HepG2 (cell line): ENCODE results near the gene SP3. TPM values are rescaled to one million over a fixed set of nuclear protein-coding genes. Genes with fewer than 3 reads are reported as not detected.

Experiments used
- CENPX ChIP-seq: sonication (generic); formaldehyde crosslinking; IDR thresholded peaks from 2 replicates; pipeline ENCODE4 v1.9.0; 2021; ENCODE audit warnings: mild to moderate bottlenecking, missing genetic modification reagents, moderate library complexity
- DNMT1 ChIP-seq: sonication (generic); formaldehyde crosslinking; IDR thresholded peaks from 2 replicates; pipeline ENCODE4 v1.5.1; 2020; ENCODE audit warnings: mild to moderate bottlenecking, missing genetic modification reagents
- E2F5 ChIP-seq: sonication (generic); formaldehyde crosslinking; conservative IDR thresholded peaks from 2 replicates; pipeline ENCODE4 v1.4.0; 2020; ENCODE audit warnings: missing genetic modification reagents
- KMT2B ChIP-seq: IDR thresholded peaks from 2 replicates; pipeline ENCODE4 v1.6.1; 2016; ENCODE audit warnings: missing genetic modification reagents, missing compliant biosample characterization
- LCORL ChIP-seq, 2 experiments: fragments of 450-650 bp in 1 of 2; sonication (generic) in 1 of 2; formaldehyde crosslinking in 1 of 2; IDR thresholded peaks; 2 replicates each; pipeline versions ENCODE4 v1.5.0 to v1.6.1; 2017 to 2020; ENCODE audit warnings: antibody characterized with exemption in 1 of 2, missing genetic modification reagents in 1 of 2
- MIER2 ChIP-seq: IDR thresholded peaks from 2 replicates; pipeline ENCODE4 v1.6.1; 2016; ENCODE audit warnings: missing biosample characterization, missing genetic modification reagents
- STAG1 ChIP-seq: sonication (generic); formaldehyde crosslinking; IDR thresholded peaks from 2 replicates; pipeline ENCODE4 v1.4.0; 2020; ENCODE audit warnings: missing genetic modification reagents
- TFAP4 ChIP-seq: sonication (generic); IDR thresholded peaks from 2 replicates; pipeline ENCODE4 v1.6.1; 2016; ENCODE audit warnings: low read depth, borderline replicate concordance
- ZNF12 ChIP-seq: sonication (generic); formaldehyde crosslinking; IDR thresholded peaks from 2 replicates; pipeline ENCODE4 v1.5.0; 2020; ENCODE audit warnings: missing genetic modification reagents
- ZNF232 ChIP-seq: sonication (generic); formaldehyde crosslinking; IDR thresholded peaks from 2 replicates; pipeline ENCODE4 v1.4.0; 2020; ENCODE audit warnings: missing genetic modification reagents, borderline replicate concordance
- ZNF619 ChIP-seq: sonication (generic); formaldehyde crosslinking; IDR thresholded peaks from 2 replicates; pipeline ENCODE4 v1.4.0; 2020; ENCODE audit warnings: mild to moderate bottlenecking, missing genetic modification reagents
- ZNF788 ChIP-seq: sonication (generic); formaldehyde crosslinking; IDR thresholded peaks from 2 replicates; pipeline ENCODE4 v1.5.0; 2020; ENCODE audit warnings: mild to moderate bottlenecking, missing genetic modification reagents, borderline replicate concordance
- polyA plus RNA-seq, 8 experiments: library from polyadenylated mRNA; depleted of rRNA in 3 of 8; stranded (reverse) in 7 of 8; unstranded in 1 of 8; fragments of >200 nt; fragmentation: Illumina TruSeq in 4 of 8; extraction: Trizol in 4 of 8; gene quantifications; 2 replicates each; pipeline versions ENCODE4 v1.2.1 to v1.2.3, GENCODE V29; 2011 to 2016; ENCODE audit warnings: low read depth in 4 of 8, missing spikeins in 1 of 8, mixed read lengths in 1 of 8; ENCODE audit not compliant: insufficient read depth in 1 of 8
- total RNA-seq, 5 experiments: library from RNA; depleted of rRNA; stranded (reverse); fragments of >200 nt; fragmentation: Illumina TruSeq; extraction: Trizol; gene quantifications; 2 replicates each; pipeline ENCODE4 v1.2.3, GENCODE V29; 2016; ENCODE audit warnings: low read depth in 1 of 5
- TF ChIP-seq, protein P1 (sequence below): sonication (generic); formaldehyde crosslinking; IDR thresholded peaks from 2 replicates; pipeline ENCODE4 v1.8.0; 2022; ENCODE audit warnings: mild to moderate bottlenecking, missing genetic modification reagents, moderate library complexity
- TF ChIP-seq, protein P2 (sequence below): IDR thresholded peaks from 2 replicates; pipeline ENCODE4 v1.6.1; 2016
- TF ChIP-seq, protein P3 (sequence below): sonication (generic); formaldehyde crosslinking; IDR thresholded peaks from 2 replicates; pipeline ENCODE4 v1.4.0; 2020; ENCODE audit warnings: mild to moderate bottlenecking, missing genetic modification reagents

Gene SP3
- total and polyA plus RNA-seq, 2 of the 13 experiments (the other 11 are each of a cell fraction or from before 2014, with no cell fraction given): 57.3 to 132 TPM

DNA sequence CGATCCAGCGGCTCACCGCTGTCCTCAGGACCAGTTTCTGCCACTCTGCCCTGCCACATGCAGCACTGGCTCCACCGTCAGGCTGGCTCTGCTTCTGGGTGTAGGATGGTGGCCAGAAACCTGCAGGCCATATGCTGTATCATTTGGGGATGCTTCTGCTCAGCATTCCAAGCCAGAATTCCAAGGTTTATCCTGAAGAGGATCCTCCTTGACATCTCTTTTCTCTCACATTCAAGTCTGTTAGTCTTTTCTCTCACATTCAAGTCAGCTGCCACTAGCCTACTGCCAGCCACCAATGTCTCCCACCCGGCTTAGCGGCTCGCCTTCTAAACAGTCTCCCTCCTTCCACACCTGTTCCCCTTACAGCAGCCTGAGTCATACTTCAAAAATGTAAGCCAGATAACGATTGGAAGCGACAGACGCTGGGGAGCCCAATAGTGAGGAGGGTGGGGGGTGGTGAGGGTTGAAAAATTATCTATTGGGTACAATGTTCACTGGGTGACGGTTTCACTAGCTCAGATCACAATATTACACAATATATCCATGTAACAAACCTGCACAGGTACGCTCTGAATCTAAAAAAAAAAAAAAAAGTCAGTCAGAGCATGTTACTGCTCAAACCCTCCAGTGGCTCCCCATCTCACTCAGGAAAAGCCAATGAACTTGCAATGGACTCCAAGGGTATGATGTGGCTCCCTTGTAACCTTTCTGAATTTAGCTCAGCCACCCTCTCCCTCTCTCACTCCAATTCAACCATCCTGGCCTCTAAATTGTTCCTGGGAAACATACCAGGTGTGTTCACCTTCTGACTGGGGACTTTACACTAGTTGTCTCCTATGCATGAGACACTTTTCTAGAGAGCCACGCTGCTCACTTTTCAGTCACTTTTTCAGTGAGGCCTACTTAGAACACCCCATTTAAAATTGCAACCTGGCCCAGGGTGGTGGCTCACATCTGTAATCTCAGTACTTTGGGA is 38.8 kb upstream of the SP3 start (continued):
- TF ChIP-seq KMT2B (CRISPR knock-in tag) (no peak), ZNF619 (CRISPR knock-in tag) (no peak), CENPX (no peak), E2F5 (no peak), LCORL (IDR thresholded peaks at IDR 0.05) (no peak), LCORL (CRISPR knock-in tag; IDR thresholded peaks at IDR 0.05) (peak; percentile 51; the same call in 1 of the 2 replicates), ZNF12 (CRISPR knock-in tag) (0 out of 2 replicates have a peak, but pooled peaks have one; percentile 20), TFAP4 (no peak), ZNF232 (no peak), DNMT1 (CRISPR knock-in tag) (0 out of 2 replicates have a peak, but pooled peaks have one; percentile 25), MIER2 (CRISPR knock-in tag) (0 out of 2 replicates have a peak, but pooled peaks have one; percentile 41), ZNF788 (CRISPR knock-in tag) (peak; percentile 42; the same call in 1 of the 2 replicates), STAG1 (peak; percentile 98)
- TF ChIP-seq, protein P1, sequence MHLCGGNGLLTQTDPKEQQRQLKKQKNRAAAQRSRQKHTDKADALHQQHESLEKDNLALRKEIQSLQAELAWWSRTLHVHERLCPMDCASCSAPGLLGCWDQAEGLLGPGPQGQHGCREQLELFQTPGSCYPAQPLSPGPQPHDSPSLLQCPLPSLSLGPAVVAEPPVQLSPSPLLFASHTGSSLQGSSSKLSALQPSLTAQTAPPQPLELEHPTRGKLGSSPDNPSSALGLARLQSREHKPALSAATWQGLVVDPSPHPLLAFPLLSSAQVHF: no peak
- TF ChIP-seq, protein P2, sequence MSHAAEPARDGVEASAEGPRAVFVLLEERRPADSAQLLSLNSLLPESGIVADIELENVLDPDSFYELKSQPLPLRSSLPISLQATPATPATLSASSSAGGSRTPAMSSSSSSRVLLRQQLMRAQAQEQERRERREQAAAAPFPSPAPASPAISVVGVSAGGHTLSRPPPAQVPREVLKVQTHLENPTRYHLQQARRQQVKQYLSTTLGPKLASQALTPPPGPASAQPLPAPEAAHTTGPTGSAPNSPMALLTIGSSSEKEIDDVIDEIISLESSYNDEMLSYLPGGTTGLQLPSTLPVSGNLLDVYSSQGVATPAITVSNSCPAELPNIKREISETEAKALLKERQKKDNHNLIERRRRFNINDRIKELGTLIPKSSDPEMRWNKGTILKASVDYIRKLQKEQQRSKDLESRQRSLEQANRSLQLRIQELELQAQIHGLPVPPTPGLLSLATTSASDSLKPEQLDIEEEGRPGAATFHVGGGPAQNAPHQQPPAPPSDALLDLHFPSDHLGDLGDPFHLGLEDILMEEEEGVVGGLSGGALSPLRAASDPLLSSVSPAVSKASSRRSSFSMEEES (CRISPR knock-in tag): no peak
- TF ChIP-seq, protein P3, sequence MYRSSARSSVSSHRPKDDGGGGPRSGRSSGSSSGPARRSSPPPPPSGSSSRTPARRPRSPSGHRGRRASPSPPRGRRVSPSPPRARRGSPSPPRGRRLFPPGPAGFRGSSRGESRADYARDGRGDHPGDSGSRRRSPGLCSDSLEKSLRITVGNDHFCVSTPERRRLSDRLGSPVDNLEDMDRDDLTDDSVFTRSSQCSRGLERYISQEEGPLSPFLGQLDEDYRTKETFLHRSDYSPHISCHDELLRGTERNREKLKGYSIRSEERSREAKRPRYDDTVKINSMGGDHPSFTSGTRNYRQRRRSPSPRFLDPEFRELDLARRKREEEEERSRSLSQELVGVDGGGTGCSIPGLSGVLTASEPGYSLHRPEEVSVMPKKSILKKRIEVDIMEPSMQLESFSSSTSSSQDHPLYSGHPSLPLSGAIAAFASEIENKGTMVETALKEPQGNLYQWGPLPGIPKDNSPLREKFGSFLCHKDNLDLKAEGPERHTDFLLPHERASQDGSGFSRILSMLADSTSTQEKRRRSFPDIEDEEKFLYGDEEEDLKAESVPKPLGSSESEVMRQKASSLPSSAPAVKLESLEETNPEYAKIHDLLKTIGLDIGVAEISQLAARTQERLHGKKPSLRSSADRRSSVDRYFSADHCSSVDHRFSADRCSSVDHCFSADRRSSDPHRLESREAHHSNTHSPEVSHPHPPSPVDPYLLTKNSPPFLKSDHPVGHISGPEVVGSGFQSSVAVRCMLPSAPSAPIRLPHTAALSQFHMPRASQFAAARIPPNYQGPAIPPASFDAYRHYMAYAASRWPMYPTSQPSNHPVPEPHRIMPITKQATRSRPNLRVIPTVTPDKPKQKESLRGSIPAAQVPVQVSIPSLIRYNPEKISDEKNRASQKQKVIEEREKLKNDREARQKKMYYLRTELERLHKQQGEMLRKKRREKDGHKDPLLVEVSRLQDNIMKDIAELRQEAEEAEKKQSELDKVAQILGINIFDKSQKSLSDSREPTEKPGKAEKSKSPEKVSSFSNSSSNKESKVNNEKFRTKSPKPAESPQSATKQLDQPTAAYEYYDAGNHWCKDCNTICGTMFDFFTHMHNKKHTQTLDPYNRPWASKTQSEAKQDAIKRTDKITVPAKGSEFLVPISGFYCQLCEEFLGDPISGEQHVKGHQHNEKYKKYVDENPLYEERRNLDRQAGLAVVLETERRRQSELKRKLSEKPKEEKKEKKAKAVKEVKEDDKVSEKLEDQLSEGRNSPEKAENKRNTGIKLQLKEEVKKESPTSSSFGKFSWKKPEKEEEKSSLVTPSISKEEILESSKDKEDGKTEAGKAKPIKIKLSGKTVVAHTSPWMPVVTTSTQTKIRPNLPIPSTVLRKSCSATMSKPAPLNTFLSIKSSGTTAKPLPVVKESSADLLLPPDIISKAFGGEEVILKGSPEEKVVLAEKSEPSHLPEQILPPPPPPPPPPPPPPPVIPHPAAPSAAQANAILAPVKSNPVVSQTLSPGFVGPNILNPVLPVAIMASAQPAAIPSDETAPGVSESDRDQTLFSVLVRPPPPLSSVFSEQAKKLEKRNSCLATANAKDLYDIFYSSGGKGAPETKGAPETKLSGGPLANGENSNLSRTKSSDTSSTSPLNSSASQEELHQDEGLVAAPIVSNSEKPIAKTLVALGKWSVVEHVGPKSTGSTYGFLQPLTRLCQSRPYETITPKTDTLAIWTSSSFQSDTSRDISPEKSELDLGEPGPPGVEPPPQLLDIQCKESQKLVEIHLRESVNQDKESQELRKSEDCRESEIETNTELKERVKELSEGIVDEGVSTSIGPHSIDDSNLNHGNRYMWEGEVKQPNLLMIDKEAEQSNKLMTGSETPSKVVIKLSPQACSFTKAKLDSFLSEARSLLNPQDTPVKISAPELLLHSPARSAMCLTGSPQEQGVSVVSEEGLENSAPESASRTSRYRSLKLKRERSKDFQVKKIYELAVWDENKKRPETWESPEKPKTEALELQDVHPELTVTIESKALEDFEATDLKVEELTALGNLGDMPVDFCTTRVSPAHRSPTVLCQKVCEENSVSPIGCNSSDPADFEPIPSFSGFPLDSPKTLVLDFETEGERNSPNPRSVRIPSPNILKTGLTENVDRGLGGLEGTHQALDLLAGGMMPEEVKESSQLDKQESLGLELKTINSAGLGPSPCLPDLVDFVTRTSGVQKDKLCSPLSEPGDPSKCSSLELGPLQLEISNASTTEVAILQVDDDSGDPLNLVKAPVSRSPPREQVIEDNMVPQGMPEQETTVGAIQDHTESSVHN (CRISPR knock-in tag): no peak
